Measurements from ENCODE around the gene CERS2.

The CERS2 gene

DNA sequence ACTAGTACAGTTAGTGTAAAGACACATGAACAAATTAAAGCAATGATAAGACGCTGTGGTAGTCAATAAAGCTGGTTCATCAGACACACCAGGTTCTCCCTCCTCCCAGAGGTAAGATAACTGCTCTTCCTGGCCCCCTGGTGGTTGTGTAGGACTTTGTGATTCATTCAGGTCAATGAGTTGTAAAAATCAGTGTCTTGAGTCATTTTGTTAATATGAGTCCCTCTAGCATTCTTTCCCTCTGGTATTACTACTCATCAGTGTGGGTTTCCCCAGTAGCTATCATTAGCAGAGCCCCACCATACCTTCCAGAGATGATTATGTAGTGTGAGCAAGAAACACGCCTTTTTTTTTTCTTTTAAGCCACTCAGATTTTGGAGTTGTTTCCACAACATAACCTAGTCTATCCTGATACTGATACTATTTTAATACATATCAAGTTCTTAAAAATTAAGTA is 52.1 kb downstream of the CERS2 start:
- DNase-seq, result peak in 38 of 56 donors; percentile 0 to 78 (median 20)

DNA sequence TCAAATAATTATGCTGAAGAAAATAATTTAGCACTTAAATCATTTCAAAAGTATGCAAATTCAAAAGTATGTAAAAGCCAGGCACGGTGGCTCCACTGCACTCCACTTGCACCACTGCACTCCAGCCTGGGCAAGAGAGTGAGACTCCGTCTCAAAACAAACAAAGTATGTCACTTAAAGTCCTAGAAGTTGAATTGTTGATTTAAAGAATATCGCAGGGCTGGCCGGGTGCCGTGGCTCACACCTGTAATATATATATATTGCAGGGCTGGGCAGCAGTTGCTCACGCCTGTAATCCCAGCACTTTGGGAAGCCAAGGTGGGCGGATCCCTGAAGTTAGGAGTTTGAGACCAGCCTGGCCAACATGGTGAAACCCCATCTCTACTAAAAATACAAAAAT is 57.2 kb downstream of the CERS2 start:
- no peak for DNase-seq

Data from nucleus accumbens (tissue), 56 donors.